Dedifferentiated amniotic fluid mesenchymal stem cell (primary cell): ENCODE data around the gene HUNK.

ENCODE experiments used
- DNase-seq: peaks from one replicate; pipeline ENCODE4 v3.0.0-alpha.2; 2016; ENCODE audit errors: extremely low spot score

HUNK gene

DNA sequence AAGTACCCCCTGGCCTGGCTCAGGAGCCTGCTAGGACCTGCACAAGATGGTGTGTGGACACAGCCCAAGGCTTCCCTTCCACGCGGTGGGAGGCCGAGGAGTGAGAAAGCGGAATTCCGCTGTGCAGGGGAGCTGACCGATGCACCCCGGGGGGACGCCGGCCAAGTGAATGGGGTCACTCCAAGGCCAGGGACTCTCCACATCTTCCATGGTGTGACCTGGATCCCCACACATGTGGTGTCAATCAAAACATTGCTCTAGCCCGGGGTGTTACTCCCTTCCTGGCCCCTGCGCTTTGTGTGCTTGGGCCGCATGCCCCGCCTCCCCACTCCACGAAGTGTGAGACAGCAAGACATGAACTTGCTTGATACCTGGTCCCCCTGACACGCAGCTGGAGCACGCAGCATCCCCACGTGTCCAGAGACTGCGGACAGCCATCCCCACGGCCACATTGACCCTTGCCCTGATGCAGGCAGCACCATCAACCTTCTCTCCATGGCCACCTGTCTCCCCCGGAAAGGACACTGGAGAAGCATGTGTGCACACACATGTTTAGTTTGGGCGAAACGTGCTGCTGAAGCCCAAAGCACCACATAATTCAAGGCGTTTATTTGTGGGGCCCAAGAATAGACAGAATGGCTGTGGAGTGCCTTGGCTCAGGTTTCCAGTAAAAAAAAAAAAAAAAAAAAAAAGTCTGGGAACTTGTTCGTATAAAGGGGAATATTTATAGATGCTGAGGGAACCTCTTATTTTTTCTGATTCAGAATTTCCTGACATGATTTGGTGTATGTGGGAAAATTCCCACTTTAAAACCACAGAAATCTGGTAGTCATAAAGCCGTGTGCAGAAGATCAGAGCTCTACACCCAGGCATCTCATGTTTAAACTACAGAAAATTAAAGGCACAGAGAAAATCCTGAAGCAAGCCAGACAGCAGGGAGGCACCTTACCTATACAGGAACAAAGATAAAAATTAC is 171.7 kb downstream of the HUNK start:
- DNase-seq = no peak

- no peak for DNase-seq
Observed at GRCh38 chr21:32046191-32046590, 173.4 kb downstream of the HUNK start.

DNA sequence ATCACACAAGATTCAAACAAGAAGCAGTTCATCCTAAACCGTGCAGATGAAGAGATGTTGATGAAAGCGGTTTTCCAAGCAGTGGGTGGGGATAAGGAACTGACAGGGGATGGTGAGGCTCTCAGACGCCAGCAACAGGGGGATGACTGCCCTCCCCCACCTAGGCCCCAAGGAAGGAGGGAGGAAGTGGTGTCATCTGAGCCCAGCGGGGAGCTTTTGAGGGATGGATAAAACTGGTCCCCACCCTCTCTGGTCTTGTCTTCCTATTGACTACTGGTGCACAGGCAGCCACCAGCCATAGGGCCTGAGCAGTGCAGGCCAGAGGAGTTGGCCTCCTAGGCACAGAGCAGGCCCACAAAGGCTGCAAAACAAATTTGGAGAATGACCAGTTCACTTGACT is 175.5 kb downstream of the HUNK start:
- DNase-seq = no peak
